ENCODE results near the gene SPACA6. TPM values are rescaled to one million over a fixed set of nuclear protein-coding genes. Genes with fewer than 3 reads are reported as not detected.

Gene SPACA6
- total and polyA plus RNA-seq, 9 of the 15 experiments (the other 6 are each of a cell fraction or from before 2014, with no cell fraction given) = 1.3 to 17.3 (median 6.2) TPM

DNA sequence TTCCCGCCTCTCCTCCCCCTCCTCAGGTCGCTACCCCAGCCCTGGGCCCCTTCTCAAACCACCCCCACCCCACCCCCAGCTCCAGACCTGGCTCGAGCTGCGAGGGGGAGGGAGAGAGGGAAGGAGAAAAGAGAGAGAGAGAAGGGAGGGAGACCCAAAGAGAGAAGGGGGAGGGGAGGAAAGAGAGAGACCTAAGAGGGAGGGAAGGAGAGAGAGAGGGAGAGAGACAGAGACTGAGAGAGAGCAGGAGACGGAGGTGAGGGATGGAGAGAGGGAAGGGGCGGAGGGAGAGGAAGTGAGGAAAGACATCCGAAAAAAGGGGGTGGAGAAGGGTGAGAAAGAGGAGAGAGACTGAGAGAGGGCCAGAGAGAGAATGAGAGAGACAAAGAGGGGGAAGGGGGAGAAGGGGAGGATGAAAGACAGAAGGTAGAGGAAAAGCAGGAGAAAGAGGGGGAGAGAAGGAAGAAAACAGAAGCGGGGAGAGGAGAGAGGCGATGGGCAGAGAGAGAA is 2.0 kb upstream of the SPACA6 start (continued):
- TF ChIP-seq, protein P1, sequence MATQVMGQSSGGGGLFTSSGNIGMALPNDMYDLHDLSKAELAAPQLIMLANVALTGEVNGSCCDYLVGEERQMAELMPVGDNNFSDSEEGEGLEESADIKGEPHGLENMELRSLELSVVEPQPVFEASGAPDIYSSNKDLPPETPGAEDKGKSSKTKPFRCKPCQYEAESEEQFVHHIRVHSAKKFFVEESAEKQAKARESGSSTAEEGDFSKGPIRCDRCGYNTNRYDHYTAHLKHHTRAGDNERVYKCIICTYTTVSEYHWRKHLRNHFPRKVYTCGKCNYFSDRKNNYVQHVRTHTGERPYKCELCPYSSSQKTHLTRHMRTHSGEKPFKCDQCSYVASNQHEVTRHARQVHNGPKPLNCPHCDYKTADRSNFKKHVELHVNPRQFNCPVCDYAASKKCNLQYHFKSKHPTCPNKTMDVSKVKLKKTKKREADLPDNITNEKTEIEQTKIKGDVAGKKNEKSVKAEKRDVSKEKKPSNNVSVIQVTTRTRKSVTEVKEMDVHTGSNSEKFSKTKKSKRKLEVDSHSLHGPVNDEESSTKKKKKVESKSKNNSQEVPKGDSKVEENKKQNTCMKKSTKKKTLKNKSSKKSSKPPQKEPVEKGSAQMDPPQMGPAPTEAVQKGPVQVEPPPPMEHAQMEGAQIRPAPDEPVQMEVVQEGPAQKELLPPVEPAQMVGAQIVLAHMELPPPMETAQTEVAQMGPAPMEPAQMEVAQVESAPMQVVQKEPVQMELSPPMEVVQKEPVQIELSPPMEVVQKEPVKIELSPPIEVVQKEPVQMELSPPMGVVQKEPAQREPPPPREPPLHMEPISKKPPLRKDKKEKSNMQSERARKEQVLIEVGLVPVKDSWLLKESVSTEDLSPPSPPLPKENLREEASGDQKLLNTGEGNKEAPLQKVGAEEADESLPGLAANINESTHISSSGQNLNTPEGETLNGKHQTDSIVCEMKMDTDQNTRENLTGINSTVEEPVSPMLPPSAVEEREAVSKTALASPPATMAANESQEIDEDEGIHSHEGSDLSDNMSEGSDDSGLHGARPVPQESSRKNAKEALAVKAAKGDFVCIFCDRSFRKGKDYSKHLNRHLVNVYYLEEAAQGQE (IDR thresholded peaks at IDR 0.05; ENCODE audit: borderline replicate concordance) = no peak
- TF ChIP-seq, protein P1 (CRISPR knock-in tag; IDR thresholded peaks at IDR 0.05; ENCODE audit: low read depth) = no peak
- TF ChIP-seq RUNX1 (IDR thresholded peaks at IDR 0.05; ENCODE audit: low read depth) = no peak
- no peak for TF ChIP-seq POLR3A (IDR thresholded peaks at IDR 0.05; ENCODE audit: borderline replicate concordance, extremely low read depth, insufficient read depth, insufficient read length)
- TF ChIP-seq, protein P2, sequence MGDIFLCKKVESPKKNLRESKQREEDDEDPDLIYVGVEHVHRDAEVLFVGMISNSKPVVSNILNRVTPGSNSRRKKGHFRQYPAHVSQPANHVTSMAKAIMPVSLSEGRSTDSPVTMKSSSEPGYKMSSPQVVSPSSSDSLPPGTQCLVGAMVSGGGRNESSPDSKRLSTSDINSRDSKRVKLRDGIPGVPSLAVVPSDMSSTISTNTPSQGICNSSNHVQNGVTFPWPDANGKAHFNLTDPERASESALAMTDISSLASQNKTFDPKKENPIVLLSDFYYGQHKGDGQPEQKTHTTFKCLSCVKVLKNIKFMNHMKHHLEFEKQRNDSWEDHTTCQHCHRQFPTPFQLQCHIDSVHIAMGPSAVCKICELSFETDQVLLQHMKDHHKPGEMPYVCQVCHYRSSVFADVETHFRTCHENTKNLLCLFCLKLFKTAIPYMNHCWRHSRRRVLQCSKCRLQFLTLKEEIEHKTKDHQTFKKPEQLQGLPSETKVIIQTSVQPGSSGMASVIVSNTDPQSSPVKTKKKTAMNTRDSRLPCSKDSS (IDR thresholded peaks at IDR 0.05; ENCODE audit: low read depth, partially characterized antibody) = peak; percentile 73
- TF ChIP-seq RBFOX2 (IDR thresholded peaks at IDR 0.05; ENCODE audit: low read depth, low read length) = no peak
- no peak for TF ChIP-seq SIN3A (IDR thresholded peaks at IDR 0.05; ENCODE audit: borderline replicate concordance in 2 of 2, control insufficient read depth in 1 of 2, low read depth in 2 of 2, low read length in 2 of 2)
- no peak for TF ChIP-seq BCL6 (CRISPR knock-in tag; IDR thresholded peaks at IDR 0.05)
- no peak for TF ChIP-seq ZFP1 (CRISPR knock-in tag; IDR thresholded peaks at IDR 0.05)
- TF ChIP-seq, protein P3, sequence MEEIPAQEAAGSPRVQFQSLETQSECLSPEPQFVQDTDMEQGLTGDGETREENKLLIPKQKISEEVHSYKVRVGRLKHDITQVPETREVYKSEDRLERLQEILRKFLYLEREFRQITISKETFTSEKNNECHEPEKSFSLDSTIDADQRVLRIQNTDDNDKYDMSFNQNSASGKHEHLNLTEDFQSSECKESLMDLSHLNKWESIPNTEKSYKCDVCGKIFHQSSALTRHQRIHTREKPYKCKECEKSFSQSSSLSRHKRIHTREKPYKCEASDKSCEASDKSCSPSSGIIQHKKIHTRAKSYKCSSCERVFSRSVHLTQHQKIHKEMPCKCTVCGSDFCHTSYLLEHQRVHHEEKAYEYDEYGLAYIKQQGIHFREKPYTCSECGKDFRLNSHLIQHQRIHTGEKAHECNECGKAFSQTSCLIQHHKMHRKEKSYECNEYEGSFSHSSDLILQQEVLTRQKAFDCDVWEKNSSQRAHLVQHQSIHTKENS (CRISPR knock-in tag; IDR thresholded peaks at IDR 0.05) = no peak
- no peak for TF ChIP-seq LCOR (CRISPR knock-in tag; IDR thresholded peaks at IDR 0.05)
- TF ChIP-seq ELF2 (CRISPR knock-in tag; IDR thresholded peaks at IDR 0.05) = no peak
- no peak for TF ChIP-seq SIRT6 (IDR thresholded peaks at IDR 0.05; ENCODE audit: low read depth, low read length)
